ENCODE results near the gene SLC2A3.
"Not testable (repeated sequence)": the region's sequence is repeated elsewhere in the genome, so short reads cannot be mapped to it uniquely, and the experiment has no call there.

The SLC2A3 gene

DNA sequence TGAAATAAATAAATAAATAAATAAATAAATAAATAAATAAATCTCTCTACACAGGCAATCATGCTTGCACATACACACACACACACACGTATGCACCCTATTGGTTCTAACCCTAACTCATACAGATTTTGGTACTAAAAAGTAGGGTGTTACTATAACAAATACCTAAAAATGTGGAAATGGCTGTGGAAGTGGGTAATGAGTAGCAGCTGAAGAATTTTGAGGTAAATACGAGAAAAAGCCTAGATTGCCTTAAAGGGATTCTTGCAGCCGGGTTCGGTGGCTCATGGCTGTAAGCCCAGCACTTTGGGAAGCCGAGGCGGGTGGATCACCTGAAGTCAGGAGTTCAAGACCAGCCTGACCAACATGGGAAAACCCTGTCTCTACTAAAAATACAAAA is 15.7 kb upstream of the SLC2A3 start:
- no peak for DNase-seq (ENCODE audit: low read depth, low spot score)

DNA sequence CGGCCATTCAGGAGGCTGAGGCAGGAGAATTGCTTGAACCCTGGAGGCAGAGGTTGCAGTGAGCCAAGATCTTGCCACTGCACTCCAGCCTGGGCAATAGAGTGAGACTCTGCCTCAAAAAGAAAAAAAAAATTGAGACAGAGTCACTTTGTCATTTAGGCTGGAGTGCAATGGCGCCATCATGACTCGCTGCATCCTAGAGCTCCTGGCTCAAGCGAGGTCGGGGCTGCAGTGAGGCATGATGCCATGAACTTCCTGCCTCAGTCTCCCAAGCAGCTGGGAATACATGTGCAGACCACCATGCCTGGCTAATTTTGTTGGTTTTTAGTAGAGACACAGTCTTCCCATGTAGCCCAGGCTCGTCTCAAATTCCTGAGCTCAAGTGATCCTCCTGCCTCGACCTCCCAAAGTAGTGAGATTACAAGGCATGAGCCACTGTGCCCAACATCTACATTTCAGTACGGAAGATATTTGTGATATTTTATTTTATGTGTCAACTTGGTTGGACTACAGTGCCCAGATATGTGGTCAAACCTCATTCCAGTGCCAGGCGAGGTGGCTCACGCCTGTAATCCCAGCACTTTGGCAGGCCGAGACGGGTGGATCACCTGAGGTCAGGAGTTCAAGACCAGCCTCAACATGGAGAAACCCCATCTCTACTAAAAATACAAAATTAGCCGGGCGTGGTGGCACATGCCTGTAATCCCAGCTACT is 14.4 kb upstream of the SLC2A3 start:
- not testable (repeated sequence) for DNase-seq (ENCODE audit: low read depth, low spot score)

DNA sequence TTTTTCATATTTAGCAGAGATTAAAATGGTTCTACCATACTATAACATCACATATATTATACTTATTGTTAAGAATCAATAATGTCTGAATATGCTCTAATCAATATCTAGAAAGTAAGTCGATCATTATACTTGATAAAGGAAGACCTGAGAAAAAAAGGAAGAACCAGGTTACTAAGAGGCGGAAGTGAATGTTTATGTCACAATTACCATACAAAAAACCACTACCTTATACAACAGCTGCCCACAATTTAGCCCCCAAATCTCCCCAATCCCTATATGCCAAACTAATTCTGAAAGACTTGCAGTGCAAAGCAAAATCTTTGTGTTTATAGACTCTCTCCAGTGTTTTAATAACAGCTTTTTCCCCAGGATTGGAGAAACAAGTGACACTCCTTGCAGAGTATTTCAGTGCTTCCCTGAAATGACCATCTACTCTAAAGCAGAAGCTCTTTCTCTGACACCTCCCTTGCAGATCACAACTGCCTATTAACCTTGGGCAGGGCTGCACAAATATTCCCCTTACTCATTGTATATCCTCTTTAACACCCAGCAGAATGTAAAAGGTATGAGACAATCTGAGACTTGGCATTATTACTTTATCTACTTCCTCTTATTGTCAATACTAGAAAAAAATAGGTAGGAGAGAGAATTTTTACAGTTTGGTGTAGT is 12.7 kb upstream of the SLC2A3 start:
- DNase-seq (ENCODE audit: low read depth, low spot score): no peak

DNA sequence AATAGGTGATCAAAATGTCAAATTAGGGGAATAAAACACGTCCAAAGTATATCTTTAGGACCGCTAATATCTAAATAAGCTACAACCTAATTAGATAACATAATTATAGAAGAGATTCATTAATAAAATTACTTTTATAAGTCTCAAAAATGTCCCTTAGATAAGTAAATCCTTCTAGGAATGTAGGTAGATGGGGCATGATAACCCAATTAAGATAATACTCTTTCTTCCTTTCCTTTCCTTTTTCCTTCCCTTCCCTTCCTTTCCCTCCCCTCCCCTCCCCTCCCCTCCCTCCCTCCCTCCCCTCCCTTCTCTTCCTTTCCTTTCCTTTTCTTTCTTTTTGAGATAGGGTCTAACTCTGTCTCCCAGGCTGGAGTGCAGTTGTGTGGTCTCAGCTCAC is 11.0 kb upstream of the SLC2A3 start:
- DNase-seq (ENCODE audit: low read depth, low spot score): no peak

DNA sequence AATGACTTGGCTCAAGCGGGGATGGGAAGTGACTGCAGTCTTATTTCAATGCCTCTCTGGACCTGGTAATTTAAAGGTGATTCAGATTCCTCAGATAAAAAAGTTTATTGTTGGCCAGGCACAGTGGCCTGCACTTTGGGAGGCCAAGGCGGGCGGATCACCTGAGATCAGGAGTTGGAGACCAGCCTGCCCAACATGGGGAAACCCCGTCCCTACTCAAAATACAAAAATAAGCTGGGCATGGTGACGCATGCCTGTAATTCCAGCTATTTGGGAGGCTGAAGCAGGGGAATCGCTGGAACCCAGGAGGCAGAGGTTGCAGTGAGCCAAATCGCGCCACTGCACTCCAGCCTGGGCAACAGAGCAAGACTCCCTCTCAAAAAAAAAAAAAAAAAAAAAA is 8.8 kb upstream of the SLC2A3 start:
- not testable (repeated sequence) for DNase-seq (ENCODE audit: low read depth, low spot score)

DNA sequence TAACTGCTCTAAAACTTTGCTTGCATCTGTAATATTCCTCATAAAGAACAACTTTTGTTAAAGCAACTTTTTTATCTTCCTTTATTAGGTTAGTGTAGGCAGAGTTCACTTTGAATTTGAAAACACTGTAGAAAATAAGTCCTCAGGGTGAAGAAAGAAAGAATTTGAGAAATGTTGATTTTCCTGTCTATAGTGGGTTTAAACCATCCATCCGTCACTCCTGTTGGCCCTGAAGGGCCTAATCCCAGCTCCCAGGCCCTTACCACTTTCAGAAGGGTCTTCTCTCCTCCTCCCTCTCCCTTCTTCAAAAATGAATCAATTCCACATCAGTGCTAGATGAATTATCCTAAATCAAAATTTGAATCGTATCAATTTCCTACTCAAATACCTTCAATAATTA is 4.9 kb upstream of the SLC2A3 start:
- no peak for DNase-seq (ENCODE audit: low read depth, low spot score)

DNA sequence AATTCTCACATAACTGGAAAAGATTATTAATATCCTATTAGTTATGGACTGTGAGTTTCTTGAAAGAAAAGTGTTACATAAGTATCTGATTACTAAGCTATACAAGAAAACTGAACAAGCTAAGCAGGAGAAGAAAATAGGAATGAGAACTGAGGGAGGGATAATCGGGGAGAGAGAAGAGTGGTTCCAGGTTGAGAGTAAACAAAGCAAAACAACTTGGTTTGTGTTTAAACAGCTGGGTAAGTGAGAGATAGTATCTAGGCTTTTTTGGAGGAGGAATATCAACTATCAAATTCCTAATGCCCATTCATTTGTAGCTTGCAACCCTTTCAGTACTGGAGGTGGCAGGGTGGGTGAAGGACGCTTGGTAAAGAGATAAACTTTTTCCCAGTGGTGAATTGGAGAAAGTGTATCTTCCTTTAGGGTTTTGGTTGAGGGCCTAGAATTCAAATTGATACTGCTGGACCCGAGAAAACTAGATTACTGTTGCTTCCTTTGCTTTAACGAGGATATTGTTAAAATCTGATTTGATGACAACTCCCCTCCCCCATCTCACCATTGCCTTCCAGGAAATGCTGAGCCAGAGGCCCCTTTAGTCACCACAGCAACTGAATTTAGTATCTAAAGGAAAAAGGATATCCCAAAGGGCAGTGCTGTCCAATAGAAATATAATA is 2.0 kb upstream of the SLC2A3 start:
- DNase-seq (ENCODE audit: low read depth, low spot score): no peak

DNA sequence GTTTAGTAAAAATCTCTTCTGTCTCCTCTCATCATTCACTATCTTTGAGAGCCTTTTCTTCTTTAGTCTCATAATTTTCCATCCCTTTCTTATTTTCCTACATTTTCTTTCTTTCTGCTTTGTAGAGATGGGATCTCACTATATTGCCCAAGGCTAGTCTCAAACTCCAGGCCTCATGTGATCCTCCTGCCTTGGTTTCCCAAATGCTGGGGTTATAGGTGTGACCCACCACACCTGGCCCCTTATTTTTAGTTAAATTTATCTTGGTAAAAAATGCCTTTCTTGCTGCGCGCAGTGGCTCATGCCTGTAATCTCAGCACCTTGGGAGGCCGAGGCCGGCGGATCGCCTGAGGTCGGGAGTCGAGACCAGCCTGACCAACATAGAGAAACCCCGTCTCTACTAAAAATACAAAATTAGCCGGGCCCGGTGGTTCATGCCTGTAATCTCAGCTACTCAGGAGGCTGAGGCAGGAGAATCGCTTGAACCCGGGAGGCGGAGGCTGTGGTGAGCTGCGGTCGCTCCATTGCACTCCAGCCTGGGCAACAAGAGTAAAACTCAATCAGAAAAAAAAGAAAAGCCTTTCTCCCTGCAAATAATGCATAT is 996 bp downstream of the SLC2A3 start:
- DNase-seq (ENCODE audit: low read depth, low spot score): no peak

DNA sequence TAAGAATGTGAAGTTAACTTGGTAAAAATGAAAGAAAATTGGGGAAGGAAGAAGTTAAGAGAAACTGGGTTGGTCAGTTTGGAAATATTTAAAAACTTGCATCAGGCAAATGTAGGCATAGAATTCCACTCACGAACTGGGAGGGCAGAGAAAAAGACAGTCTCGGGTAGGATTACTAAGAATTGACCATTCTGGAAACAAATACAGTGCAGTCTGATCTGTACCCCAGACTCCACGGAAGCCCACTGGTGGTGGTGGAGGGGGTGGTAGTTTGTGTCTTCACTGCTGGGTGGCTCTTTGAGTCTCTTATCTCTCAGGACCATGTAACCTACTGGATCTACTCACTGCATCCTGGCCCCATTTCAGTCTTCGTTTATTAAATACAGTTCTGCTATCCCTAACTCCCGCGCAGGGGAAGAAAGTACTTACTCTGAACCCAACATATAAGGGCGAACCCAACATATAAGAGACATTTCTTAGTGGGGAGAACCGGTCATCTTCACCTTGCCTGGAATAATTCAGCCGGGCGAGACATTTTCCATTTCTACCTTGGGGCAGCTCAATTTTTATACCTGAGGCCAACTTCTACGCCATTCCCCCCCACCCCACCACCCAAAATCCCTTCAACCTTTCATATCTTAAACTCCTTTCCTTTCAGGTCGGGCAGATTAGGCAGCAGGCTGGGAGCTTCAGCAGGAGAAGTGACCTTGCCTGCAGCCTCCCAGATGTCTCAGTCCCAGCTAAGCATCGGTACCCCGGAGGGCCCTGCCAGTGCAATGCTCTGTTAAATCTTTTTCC is 1.7 kb downstream of the SLC2A3 start:
- DNase-seq (ENCODE audit: low read depth, low spot score): no peak

DNA sequence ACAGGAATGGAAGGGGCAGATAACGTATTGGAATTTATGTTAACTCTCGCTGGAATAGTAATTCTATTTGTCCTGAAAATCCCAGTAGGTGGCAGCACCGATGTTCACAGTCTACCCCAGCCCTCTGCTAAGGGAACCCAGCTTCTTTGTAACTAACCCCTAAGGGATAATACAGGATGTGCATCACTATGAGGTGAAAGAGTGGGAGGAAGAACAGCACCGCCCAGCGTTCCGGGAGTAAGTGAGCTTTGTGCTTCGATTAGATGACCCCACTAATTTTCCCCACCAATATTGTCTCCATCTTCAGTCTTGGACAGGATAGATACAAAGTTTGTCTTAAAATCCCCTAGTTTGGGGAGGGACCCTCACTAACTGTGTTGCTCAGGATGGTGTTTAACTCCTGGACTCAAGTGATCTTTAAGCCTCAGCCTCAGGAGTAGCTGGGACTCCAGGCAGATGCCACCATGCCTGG is 2.7 kb downstream of the SLC2A3 start:
- peak; percentile 87 for DNase-seq (ENCODE audit: low read depth, low spot score)

DNA sequence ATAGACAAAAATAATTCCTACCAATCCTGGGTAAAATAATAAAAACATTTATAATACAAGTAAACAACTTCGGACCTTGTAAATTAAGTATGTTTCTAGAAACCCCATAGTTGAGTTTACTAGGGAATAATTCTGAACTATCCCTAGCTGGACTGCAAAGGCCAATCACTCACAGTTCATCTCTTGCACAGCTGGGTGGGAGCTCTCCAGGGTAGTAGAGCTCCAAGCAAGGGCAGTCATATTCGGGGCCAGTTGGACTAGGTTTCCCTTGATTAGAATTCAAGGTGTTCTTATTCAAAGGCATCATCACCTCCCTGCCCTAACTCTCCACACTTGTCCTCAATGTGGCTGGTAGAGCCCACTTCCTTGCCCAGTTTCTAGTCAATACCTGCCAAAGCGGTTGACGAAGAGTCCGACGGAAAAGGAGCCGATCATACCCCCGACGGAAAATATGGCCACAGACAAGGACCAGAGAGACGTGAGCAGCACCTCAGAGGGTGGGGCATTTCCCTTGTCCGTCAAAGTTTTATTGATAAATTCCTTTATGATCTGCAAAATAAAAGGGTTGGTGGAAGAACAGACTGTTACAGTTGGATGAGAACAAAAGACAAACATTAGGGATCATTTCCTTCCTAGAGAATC is 3.3 kb downstream of the SLC2A3 start:
- DNase-seq (ENCODE audit: low read depth, low spot score): not testable (repeated sequence)

DNA sequence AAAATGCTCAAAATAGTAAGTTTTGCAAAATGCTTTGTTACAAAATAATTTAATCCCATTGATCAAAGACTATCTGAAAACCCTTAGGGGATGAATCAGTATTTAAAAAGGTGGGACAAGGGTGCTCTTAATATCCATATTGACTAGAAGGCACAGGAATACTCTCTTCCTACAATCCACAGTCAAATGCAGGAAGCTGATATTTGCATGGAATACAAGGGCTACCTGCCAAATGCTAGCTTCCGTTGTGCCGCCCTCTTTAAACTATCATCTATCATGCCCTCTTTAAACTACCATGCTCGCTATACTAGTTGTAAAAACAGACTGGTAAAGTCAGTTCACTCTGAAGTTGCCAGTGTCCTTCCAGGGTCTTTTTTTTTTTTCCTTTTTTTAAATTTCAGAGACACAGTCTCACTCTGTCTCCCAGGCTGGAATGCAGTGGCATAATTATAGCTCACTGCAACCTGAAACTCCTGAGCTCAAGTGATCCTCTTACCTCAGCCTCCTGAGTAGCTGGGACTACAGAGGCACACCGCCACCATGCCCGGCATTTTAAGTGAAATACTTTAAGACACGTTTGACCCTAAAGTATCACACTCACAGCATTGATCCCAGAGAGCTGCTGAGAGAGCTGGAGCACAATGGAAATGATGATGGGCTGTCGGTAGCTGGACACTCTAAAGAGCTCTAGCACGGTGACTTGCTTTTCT is 6.7 kb downstream of the SLC2A3 start:
- no peak for DNase-seq (ENCODE audit: low read depth, low spot score)

DNA sequence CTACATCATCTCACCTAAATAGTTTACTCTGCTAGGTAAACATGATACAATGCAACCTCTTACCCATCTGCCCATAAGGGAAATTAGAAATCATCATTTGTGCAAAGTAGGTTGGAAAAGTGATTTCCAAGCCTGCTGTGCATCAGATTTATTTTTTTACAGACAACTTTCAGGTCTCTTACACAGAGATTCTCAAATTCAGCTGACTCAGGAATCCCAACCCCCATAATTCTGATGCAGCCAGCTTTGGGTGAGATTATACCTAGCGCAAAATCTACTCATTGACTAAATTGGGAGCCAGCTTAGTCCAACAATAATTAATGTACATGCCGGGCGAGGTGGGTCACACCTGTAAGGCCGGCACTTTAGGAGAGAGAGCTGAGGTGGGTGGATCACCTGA is 8.5 kb downstream of the SLC2A3 start:
- no peak for DNase-seq (ENCODE audit: low read depth, low spot score)

DNA sequence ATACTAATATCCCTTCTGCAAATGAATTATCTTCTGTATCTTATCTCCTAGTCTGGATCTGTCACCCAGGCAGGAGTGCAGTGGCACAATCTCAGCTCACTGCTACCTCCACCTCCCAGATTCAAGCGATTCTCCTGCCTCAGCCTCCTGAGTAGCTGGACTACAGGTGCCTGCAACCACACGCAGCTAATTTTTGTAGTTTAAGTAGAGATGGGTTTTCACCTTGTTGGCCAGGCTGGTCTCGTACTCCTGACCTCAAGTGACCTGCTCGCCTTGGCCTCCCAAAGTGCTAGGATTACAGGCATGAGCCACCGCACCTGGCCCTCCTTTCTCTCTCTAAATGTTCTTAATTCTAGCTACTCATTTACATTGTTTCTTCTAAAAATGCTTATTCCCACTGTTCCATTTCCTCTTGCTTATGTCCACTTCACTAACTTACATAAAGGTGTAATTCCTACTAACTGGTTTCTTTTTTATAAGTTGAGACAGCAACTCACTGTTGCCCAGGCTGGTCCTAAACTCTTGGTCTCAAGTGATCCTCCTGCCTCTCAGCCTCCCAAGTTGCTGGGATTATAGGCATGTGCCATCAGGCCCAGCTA is 9.8 kb downstream of the SLC2A3 start:
- DNase-seq (ENCODE audit: low read depth, low spot score): not testable (repeated sequence)

DNA sequence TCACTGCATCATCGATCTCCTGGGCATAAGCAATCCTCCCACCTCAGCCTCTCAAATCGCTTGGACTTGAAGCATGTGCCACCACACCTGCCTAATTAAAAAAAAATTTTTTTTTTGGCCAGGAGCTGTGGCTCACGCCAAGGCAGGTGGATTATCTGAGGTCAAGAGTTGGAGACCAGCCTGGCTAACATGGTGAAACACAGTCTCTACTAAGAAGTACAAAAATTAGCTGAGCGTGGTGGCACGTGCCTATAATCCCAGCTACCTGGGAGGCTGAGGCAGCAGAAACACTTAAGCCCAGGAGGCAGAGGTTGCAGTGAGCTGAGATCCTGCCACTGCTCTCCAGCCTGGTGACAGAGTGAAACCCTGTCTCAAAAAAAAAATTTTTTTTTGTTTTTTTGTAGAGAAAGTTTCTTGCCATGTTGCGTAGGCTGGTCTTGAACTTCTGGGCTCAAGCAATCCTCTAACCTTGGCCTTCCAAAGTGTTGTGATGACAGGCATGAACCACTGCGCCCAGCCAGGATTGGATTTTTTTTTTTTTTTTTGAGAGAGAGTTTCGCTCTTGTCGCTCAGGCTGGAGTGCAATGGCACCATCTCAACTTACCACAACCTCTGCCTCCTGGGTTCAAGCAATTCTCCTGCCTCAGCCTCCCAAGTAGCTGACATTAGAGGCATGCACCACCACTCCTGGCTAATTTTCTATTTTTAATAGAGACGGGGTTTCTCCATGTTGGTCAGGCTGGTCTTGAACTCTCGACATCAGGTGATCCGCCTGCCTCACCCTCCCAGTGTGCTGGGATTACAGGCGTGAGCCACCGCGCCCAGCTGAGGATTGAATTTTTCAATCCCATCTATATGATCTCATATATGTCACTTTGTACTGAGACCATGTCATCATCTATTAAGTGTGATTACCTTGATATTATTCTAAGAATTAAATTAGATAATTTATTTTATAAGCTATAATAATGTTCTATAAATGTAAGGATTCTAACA is 12.4 kb downstream of the SLC2A3 start:
- no peak for DNase-seq (ENCODE audit: low read depth, low spot score)

DNA sequence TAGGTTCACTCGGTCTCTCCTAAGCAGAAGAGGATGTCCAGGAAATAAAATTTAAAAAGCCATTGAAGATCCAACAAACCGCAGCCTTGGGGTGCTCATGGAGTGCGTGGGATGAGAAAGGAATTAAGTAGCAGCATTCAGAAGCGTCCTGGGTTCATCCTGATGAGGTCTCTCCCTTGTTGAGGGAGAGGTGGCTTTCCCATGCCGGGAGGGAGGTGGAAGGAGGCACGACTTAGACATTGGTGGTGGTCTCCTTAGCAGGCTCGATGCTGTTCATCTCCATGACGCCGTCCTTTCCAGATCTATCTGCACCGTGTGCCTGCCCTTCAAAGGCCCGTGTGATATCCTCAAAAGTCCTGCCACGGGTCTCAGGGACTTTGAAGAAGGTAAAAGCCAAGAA is 14.8 kb downstream of the SLC2A3 start:
- not testable (repeated sequence) for DNase-seq (ENCODE audit: low read depth, low spot score)

DNA sequence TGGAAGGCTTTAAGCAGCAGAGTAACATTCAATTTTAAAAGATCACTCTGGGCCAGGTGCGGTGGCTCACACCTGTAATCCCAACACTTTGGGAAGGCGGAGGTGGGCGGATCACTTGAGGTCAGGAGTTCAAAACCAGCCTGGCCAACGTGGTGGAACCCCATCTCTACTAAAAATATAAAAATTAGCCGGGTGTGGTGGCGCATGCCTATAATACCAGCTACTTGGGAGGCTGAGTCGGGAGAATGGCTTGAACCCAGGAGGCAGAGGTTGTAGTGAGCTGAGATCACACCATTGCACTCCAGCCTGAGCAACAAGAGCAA is 17.8 kb downstream of the SLC2A3 start:
- not testable (repeated sequence) for DNase-seq (ENCODE audit: low read depth, low spot score)

DNA sequence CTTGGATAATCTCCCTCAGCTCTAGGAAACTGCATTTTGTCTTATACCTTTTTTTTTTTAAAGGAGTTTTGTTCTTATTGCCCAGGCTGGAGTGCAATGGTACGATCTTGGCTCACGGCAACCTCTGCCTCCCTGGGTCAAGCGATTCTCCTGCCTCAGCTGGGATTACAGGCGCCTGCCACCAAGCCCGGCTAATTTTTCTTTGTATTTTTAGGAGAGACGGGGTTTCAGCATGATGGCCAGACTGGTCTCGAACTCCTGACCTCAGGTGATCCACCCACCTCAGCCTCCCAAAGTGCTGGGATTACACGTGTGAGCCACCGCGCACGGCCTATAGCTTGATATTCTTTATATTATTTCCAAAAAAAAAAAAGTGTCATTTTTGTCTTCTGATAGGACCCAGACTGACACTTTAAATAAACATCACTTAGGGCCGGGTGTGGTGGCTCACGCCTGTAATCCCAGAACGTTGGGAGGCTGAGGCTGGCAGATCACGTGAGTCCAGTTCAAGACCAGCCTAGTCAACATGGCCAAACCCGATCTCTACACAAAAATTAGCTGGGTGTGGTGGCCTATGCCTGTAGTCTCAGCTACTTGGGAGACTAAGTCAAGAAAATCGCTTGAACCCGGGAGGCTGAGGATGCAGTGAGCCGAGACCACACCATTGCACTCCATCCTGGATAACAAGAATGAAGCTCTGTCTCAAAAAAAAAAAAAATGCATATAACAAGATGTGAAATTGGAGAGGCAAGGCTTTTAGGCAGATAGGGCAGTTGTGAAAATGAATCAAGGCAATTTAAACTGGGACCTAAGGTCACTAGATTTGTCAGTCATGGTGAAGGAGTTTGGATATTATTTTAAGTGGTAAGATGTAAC is 18.4 kb downstream of the SLC2A3 start:
- no peak for DNase-seq (ENCODE audit: low read depth, low spot score)
